NOMO-1 (cell line): ENCODE measurements around the gene MATN1.

Experiments used
- DNase-seq, 2 experiments: peaks; one replicate each; lab custom pipeline; 2025; ENCODE audit not compliant: unreplicated experiment in 2 of 2; lab: John Stamatoyannopoulos, UW

Gene MATN1

DNA sequence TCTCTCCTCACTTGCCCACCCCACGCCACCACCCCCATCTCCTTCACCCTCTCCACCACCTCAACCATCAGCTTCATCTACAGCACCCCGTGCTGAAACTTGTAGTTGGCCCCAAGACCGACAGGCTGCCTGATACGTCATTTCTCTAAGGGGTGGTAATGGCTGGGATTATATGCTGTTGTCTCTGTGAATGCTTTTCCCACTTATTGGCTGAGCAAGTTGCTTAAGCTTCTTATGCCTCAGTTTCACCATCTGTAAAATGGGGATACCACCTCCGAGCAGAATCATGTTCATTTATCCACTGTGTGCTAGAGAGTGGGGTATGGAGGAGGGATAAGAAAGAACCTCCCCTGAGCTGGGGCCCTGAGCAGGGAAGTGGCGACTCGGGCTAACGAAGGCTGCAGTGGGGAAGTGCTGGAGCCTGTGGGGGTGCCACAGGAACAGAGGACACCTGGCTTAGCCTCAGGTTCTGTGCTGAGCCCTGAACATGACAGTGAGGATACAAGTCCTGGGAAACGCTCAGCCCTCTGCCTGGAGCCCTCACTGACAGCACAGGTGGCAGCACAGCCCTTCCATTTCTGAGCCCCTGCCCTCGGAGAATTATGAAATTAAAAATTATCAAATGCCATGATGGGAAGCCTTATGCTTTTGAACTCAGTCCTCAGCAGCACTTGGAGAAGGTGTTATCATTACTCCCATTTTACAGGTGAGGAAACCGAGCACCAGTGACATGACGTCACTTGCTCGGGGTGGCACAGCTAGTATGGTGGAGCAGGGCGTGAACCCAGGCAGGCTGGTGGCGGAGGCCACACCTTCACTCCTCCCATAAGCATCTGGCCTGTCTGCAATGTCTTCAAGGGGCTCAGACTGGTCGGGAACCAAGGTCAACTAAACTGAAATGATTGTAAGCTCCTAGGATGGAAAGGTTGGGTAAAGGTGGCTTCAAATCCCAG, 2.8 kb downstream of the MATN1 start:
- peak; percentile 12 to 13 for DNase-seq

DNA sequence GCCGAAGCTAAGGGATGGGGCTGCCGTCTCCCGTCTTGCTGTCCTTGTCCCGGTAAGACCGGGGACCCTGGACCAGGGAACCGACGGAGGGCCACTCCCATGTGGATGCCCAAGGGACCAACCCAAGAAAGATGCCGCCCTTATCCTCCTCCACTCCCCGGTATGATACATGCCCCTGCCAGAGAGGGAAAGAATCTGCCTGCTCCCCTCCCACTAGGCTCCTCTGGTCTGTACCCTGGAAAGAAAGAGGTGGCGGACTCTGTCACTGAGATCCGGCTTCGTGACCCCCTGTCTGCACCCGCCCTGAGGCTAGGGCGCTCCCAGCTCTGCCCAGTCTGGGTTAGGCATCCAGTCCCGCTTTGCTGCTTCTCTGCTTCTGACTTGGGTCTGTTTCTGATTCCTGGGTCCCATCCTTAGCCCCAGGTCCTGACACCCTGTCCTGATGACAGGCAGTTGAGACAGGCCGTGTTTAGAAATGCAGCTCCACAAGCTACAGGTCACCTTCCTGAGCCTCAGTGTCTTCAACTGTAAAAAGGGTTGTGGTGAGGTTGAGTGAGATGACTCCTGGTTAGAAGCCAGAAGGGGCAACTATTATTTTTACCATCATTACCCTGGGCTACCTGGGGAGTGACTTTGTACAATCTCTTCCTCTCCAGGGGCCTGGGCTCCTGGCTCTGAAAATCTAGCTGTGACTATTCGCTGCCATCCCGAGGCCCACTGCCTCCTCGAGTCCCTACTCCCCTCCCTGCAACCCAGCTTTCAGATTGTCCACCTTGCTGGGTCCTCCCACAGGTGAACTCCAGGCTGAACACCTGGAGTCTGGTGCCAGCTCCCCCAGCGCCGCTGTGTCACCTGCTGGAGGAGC, 3.7 kb downstream of the MATN1 start:
- peak in 1 of 2 experiments; percentile 60 for DNase-seq

DNA sequence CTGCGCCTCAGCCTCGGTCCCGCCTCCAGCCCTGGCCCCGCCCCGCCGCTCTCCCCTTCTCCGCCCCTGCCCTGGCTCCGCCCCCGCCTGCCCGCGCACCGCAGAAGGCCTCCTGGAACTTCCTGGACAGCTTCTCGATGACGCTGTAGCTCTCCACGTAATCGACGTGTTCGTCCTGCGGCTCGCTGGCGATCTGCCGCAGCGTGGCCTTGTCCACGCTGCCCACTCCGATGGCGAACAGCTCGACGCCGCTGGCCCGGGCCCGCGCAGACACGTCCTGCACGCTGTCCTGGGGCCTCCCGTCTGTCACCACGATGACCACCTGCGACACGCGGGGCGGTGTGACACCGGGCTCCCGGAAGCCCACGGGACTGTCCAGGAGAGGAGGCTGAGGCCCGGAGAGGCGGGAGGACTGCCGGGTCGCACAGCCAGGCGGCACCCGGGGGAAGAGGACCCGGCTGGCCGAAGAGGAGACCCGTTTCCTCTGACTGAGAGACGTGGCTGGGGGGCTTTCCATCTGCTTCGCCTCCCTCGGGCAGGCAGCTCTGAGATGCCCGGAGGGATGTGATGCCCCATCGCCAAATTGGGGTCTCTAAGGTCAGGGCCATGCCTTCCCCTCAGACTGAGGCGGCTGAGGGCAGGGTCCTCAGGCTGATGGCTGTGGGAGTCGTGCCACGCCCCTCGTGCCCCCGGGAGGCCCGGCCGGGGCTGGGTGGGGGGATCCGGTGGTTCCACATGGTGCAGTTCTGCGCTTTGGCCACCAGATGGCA, 4.6 kb downstream of the MATN1 start:
- peak; percentile 93 to 97 for DNase-seq

DNA sequence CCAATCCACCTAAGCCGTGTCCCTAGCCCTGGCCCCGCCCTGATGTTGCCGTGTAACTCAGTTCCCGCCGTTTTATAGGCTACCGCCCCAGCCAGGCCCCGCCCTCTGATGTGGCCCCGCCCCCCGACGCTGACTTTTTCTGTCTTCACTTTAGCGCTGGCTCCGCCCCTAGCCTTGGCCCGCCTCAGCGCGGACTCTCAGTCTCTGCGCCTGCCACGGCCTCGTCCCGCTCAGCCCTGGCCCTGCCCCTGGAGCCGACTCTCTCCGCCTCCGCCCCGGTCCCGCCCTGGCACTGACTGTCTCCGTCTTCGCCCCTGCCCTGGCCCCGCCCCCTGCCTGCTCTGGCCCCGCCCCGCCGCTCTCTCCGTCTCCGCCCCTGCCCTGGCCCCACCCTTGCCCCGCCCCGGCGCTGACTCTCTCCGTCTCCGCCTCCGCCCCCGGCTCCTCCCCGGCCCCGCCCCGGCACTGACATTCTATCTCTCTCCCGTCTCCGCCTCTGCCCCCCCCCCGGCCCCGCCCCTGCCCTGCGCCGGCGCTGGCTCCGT, 5.2 kb downstream of the MATN1 start:
- peak; percentile 97 to 98 for DNase-seq

DNA sequence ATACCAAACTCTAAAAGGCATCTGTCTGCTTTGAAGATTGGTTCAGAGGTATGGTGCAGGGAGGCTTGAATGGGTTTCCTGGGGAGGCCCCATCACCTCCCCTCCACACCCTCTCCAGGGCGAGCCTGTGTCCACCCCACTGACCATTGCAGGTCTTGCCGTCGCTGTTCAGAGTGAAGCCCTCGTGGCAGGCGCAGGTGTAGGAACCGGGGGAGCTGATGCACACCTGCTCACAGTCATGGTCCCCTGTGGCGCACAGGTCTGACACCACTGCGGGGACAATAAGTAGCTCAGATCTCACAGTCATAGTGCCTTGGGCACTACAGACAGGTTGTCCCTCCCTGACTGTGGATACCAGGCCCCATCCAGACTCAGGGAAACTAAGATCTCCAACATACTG, 6.7 kb downstream of the MATN1 start:
- DNase-seq = no peak

DNA sequence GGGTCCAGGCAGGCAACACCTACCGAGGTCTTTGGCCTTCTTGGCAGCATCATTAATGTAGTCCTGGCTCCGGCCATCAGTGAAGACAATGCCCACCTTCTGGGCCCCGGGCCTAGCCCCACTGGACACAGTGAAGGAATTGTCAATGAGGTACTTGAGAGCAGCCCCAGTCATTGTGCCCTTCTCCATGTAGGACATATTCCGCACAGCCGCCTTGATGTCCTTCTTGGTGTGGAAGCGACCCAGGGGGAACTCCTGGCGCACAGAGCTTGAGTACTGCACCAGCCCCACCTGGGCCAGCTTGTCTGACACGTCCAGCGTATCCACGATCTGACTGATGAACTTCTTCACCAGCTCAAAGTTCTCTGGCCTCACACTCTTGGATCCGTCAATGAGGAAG, 7.5 kb downstream of the MATN1 start:
- DNase-seq = no peak

DNA sequence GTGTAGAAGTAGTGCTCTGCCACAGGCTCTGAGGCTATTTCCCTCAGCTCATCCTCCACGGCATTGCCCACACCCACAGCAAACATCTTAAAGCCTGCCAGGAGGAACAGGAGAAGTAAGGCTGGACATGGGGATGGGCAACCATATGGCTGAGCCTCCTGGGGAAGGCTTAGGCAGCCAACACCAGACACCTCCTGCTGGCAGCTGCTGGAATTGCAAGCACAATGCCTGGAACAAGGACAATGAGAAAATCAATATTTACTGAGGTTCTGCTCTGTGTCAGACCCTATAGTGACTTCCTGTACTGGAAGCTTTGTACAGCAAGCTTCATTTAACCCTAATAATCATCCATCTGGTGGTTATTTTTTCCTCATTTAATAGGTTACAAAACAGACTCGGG, 8.2 kb downstream of the MATN1 start:
- DNase-seq = no peak

DNA sequence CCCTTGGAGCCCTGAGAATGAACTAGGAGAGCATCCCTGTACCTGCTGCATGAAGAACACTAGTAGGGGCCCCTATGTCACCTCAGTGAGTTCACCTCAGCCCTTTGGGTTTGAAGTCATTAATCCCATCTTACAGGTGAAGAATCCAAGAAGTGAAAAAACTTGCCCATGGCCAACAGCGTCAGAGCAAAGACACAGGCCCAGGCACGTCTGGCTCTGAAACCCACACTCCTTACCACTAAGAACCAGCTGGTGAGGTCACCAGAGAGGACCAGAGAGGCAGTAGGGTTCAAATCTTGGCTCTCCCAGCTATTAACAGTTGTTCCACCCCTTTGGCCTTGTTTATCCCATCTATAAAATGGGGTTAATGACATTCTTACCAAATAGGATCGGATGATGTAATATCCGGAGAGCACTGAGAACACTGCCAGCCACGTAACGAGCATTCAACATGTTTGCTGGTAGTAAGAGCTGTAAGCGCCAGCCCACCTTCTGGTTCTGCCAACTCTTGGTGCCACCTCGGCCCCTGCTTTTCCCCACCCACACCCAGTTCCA, 8.8 kb downstream of the MATN1 start:
- no peak for DNase-seq

DNA sequence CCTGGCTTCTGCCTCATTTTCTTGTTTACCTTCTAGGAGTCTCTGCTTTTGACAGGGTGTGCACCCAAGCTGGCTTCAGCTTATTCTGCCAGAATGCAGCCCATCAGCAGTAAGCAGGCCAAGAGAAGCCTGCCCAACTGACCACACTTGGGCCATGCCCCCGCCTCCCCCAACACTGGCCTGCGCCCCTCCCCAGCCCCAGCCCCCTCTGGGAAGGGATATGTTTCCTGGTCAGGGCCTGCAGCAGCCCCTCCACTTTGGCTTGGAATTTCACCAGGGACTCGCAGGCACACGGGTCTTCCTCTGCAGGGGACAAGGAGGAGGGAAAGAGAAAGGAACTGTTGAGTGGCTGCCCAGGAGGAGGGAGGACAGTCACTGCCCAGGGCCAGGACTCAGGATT, 9.4 kb downstream of the MATN1 start:
- no peak for DNase-seq

DNA sequence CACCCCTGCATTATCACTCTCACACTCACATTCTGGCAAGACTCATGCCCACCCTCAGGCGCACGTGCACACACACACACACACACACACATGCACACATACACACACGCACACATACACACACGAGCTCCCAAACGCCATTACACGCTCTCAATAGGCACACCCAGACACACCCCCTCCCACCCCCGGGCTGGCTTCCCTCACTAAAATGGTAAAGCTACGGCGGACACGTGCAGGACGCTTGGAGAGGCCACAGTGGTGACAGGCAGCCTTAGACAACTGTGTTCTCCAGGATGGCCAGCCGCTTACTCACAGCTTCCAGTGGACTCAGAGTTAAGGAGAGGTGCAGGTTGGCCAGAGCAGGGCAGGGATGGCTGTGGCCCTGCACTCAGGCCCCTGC, 10.1 kb downstream of the MATN1 start:
- DNase-seq = no peak

DNA sequence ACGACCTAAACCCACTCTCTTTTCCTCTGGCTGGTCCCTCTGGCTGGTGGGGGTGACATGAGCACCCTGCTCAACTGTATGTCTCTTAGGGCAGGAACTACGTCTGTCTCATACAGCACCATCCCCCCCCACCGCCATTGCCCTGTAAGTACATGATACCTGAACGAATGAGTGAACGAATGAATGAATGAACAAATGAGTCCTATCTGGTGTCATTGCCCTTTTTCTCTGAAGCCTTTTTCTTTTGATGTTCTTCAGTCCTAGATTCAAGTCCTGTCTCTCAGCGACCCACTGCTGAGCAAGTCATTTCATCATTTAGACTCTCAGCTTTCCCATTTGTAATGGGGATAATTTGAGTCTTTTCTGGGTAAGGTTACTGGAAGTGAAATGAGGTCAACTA, 10.8 kb downstream of the MATN1 start:
- no peak for DNase-seq

DNA sequence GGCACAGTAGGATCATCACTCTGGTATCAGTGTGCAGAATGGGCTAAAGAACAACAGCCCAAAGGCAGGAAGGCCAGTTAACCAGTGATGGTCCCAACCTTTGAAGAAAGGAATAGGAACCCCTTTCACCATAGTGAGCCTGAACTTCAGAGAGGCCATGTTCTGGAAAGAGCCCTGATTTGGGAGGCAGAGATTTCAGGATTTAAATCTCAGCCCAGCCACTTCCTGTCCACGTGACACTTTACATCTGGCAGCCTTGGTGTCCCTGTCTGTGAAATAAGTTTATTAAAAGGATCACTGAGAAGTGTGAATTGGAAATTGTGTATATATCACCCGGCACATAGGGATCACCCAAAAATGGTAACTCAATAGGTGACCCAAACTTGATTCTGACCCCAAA, 13.0 kb downstream of the MATN1 start:
- no peak for DNase-seq

DNA sequence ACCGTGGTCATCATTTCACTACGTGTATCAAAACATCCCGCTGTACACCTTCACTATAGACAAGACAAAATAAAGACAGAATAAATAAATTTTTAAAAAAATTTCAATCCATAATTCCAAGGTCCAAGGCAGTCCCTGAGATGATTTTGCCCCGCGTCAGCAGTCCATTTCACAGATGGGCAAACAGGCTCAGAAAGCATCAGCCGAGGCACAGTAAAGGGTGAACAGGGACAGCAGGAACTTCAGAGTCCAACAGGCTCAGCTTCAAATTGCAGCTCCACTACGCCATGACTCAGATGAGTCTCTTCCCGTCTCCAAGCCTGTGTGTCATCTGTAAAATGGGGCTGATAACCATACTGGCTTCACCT, 15.0 kb downstream of the MATN1 start:
- no peak for DNase-seq

DNA sequence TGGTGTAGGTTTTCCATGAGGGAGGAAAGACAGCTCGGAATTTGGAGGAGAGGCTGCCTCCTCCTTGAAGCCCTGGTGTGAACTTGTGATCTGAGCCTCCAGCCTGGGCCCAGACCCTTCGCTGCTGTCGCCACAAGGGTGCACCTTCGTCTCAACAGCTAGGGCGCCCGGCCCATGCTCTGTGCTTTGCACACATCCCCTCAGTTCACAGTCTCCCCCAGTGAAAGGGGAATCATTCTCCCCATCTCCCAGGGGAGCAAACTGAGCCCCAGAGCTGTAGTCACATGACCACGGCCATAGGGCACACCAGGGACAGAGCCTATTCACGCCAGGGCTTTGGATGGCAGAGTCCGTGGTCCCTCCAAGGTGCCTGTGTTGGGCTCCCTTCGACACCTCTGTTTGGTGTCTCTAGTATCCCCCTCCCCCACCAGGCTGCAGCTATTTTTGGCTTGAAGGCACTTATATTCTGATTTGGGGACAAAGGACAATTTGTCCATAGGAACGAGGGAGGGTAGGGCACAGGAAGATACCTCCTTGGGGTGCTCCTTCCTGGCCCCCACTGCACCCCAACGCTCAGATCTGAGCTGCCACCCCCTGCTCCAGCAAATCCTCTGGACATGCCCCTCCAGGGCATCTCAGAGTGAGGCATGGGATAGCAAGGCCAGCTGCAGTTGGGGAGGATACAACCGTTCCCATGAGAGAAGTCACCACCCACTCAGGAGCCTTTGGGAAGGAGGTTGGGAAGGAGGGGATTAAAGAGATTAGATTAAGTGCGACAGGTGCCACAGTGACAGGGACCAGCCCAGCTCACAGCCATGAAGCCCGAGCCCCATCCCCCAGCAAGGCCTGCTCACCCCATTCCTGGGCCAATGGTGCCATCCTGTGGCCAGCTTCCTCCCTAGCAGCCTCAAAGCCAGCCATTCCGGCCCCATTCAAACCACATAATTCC, 15.7 kb downstream of the MATN1 start:
- DNase-seq = peak; percentile 44 to 45

DNA sequence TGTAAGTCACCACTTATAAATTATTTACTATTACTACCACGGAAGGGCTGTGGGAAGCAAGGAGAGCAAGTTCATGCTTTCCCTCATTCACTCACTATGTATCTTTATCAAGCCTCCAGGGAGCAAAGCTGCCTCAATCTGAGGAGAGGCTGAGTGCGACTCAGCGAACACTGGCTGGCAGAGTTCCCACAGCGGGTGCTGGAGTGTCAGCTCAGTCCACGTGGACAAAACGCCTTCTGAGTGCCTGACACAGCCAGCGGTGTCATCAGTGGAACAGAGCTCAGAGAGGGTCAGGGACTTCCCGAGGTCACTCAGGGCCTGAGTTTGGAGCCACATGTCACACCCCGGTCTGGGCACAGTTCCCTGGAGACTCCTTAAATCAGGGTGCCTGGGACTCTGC, 16.9 kb downstream of the MATN1 start:
- DNase-seq = no peak

DNA sequence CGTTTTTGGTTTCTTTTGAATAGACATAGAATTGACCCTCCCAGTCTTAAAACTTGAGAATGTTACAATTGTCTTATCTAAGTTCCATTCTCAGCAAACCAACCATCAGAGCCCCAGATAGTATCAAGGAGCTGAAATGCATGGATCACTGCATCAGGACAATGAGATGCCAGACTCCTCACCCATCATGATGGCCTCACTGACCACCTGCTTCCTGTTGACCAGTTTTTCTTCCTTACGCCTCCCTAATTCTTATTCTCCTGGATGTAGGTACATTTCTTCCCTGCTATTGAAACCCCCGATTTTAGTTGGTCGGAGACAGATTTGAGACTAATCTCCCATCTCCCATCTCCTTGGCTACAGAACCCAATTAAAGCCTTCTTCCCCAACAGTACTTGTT, 17.7 kb downstream of the MATN1 start:
- no peak for DNase-seq

DNA sequence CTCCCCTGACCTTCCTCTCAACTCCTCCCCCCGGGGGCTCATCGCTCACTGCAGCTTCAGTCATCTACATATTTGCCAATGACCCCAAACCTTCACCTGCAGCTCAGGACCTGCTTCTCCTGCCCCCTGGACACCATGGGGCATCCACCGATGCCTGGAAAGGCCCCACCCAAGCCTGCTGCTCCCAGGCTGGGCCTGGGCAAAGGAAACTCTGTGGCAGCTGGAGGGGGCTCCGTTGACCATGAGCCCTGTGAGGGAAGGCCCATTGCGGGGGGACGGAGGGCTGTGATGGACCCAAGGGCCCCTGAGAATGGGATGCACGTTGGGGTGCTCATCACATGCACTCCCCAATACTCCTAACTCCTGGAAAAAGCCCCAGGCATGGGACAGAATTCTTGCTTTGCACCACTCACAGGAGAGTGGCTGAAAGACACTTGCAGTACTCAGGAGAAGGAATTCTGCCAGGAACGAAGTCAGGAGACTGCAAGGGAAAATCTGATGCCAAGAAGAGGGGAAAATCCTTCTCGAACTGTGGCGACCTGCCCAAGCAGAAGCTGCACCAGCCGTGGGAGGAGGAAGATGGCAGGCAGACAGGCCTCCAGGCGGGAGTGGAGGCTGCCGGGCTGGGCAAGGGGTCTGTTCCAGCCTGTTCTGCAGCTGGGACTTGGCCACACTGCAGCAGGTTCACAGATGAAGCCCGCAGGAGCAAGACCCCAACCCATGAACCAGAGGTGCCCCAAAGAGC, 18.4 kb downstream of the MATN1 start:
- no peak for DNase-seq

DNA sequence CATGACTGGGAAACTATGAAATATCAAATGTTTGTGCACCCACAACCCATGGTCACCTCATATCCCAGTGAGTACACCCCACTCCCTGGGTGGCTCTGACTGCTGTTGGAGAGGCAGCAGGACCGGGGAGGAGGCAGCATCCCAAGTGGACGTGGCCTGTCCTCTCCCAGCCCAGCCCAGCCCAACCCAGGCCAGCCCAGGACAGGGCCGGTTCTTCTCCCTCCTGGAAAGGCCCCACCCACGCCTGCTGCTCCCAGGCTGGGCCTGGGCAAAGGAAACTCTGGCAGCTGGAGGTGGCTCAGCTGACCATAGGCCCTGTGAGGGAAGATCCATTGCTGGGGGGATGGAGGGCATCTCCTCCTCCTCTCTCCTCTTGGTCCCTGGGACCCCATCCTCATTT, 19.1 kb downstream of the MATN1 start:
- DNase-seq = no peak

DNA sequence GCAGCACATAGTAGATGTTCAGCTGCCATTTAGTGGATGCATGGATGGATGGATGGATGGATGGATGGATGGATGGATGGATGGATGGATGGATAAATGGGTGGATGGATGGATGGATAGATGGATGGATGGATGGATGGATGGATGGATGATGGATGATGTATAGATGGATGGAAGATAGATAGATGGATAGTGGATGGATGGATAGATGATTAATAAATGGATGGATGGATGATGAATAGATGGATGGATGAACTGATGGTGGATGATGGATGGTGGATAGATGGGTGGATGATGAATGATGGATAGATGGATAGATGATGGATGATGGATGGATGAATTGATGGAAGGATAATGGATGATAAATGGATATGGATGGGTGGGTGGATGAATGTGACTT, 20.6 kb downstream of the MATN1 start:
- no peak for DNase-seq
